Ascending aorta (tissue), 2 donors: ENCODE results near the gene CYB5R4. TPM values are rescaled to one million over a fixed set of nuclear protein-coding genes. Genes with fewer than 3 reads are reported as not detected.
"Not testable (repeated sequence)": the region's sequence is repeated elsewhere in the genome, so short reads cannot be mapped to it uniquely, and the experiment has no call there.

Experiments
- DNase-seq, 2 donors: peaks; one replicate each; pipeline ENCODE4 v3.0.0-alpha.2; 2019; ENCODE audit warnings: low spot score in 2 of 2
- H3K27ac ChIP-seq, 2 donors: fragments of 200-600 bp; sonication (generic); one replicate each; pipeline ENCODE4 v1.5.1; 2016 to 2017; ENCODE audit warnings: mild to moderate bottlenecking in 1 of 2
- H3K27me3 ChIP-seq: fragments of 200-600 bp; sonication (generic); one replicate; pipeline ENCODE4 v1.5.1; 2017
- H3K36me3 ChIP-seq, 2 donors: fragments of 200-600 bp; sonication (generic); one replicate each; pipeline ENCODE4 v1.5.1; 2016
- H3K4me1 ChIP-seq, 2 donors: fragments of 200-600 bp; sonication (generic); one replicate each; pipeline ENCODE4 v1.5.1; 2016 to 2017; ENCODE audit warnings: mild to moderate bottlenecking in 1 of 2
- H3K4me3 ChIP-seq, 2 donors: fragments of 200-600 bp; sonication (generic); one replicate each; pipeline ENCODE4 v1.5.1; 2016 to 2017; ENCODE audit warnings: mild to moderate bottlenecking in 1 of 2
- H3K9me3 ChIP-seq, 2 donors: fragments of 200-600 bp; sonication (generic); one replicate each; pipeline ENCODE4 v1.5.1; 2016
- intact Hi-C: fragments of 100-400 bp; cut with DNase I; formaldehyde crosslinking; loops from one replicate; pipeline ENCODE4 v1.15.1; 2023
- total RNA-seq: library from RNA; depleted of rRNA; stranded (reverse); fragments of >200 nt; gene quantifications from one replicate; pipeline ENCODE4 v1.1.0, GENCODE V29; 2016
- TF ChIP-seq, protein P1 (sequence below), 3 experiments: fragments of 200-600 bp in 2 of 3; fragments of 450-650 bp in 1 of 3; sonication (generic) in 2 of 3; IDR thresholded peaks; one replicate each; pipeline ENCODE4 v1.5.1; 2016 to 2019; ENCODE audit warnings: antibody characterized with exemption in 3 of 3, mild to moderate bottlenecking in 1 of 3, moderate library complexity in 1 of 3

CYB5R4 gene
- total RNA-seq, 1 donor from 2014 or later: 0.53 TPM

DNA sequence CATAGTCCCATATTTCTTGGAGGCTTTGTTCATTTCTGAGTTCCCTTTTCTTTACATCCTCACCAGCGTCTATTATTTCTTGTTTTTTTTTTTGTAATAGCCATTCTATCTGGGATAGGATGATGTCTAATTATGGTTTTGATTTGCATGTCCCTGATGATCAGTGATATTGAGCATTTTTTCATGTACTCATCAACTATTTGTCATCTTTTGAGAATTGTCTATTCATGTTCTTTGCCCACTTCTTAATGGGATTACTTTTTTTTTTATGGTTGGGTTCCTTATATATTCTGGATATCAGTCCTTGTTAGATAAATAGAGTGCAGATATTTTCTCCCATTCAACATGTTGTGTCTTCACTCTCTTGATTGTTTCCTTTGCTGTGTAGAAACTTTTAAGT is 42.1 kb downstream of the CYB5R4 start:
- Histone ChIP-seq H3K36me3 (no peaks in the 10 kb centered on the region), H3K4me1 (no peaks in the 10 kb centered on the region), H3K9me3 (peaks cover 0 to 36% of the 10 kb centered on the region in 2 donors), H3K4me3 (no peak overlapping the region), H3K27ac (no peak overlapping the region), H3K27me3 (no peaks in the 10 kb centered on the region)
- intact Hi-C loops: no loop called here
- TF ChIP-seq, protein P1, sequence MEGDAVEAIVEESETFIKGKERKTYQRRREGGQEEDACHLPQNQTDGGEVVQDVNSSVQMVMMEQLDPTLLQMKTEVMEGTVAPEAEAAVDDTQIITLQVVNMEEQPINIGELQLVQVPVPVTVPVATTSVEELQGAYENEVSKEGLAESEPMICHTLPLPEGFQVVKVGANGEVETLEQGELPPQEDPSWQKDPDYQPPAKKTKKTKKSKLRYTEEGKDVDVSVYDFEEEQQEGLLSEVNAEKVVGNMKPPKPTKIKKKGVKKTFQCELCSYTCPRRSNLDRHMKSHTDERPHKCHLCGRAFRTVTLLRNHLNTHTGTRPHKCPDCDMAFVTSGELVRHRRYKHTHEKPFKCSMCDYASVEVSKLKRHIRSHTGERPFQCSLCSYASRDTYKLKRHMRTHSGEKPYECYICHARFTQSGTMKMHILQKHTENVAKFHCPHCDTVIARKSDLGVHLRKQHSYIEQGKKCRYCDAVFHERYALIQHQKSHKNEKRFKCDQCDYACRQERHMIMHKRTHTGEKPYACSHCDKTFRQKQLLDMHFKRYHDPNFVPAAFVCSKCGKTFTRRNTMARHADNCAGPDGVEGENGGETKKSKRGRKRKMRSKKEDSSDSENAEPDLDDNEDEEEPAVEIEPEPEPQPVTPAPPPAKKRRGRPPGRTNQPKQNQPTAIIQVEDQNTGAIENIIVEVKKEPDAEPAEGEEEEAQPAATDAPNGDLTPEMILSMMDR (IDR thresholded peaks at IDR 0.05): no peak
- no peak for DNase-seq

GRCh38 chr6:83904395-83904794 is 44.9 kb downstream of the CYB5R4 start:
- Histone ChIP-seq H3K27me3 (no peaks in the 10 kb centered on the region), H3K36me3 (no peaks in the 10 kb centered on the region), H3K9me3 (peaks cover 0 to 36% of the 10 kb centered on the region in 2 donors), H3K4me1 (no peaks in the 10 kb centered on the region), H3K27ac (no peak overlapping the region), H3K4me3 (no peak overlapping the region)
- DNase-seq: no peak
- intact Hi-C loops: no loop called here
- TF ChIP-seq, protein P1 (IDR thresholded peaks at IDR 0.05): no peak

GRCh38 chr6:83905648-83906047 is 46.2 kb downstream of the CYB5R4 start:
- Histone ChIP-seq H3K36me3 (no peaks in the 10 kb centered on the region), H3K27me3 (no peaks in the 10 kb centered on the region), H3K9me3 (peaks cover 0 to 36% of the 10 kb centered on the region in 2 donors), H3K4me3 (no peak overlapping the region), H3K4me1 (peaks cover 0 to 3% of the 10 kb centered on the region in 2 donors), H3K27ac (no peak overlapping the region)
- no peak for DNase-seq
- TF ChIP-seq, protein P1 (IDR thresholded peaks at IDR 0.05): no peak
- intact Hi-C loops: no loop called here

GRCh38 chr6:83907623-83908390 is 48.3 kb downstream of the CYB5R4 start:
- H3K27me3 ChIP-seq, H3K4me3 ChIP-seq, intact Hi-C loops, H3K4me1 ChIP-seq, H3K36me3 ChIP-seq, H3K27ac ChIP-seq, DNase-seq: not testable (repeated sequence)
- H3K9me3 ChIP-seq: peaks cover 0 to 22% of the 10 kb centered on the region in 2 donors

DNA sequence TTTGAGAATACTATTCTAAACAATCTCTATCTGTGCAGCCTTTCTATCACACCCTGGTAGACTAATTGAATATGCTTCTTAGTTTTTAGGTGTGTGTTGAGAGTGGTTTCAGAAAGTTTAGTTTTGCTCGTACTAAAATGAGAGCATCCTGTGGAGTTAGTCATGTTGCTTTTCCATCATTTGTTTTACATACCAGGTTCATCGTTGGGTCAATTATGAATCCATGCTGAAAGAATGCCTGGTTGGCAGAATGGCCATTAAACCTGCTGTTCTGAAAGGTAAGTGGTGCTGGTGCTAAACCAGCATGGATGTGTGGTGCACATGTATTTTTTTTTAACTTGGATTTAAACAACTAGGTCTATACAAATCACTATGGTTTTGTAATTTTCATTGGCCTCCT is 49.3 kb downstream of the CYB5R4 start:
- Histone ChIP-seq H3K9me3 (peaks cover 0 to 14% of the 10 kb centered on the region in 2 donors), H3K27me3 (no peaks in the 10 kb centered on the region), H3K4me1 (peaks cover 0 to 6% of the 10 kb centered on the region in 2 donors), H3K27ac (peak overlapping the region in 1 of 2 donors; percentile 19), H3K4me3 (no peak overlapping the region), H3K36me3 (no peaks in the 10 kb centered on the region)
- no peak for DNase-seq
- intact Hi-C loops: no loop called here
- TF ChIP-seq, protein P1 (IDR thresholded peaks at IDR 0.05): no peak

GRCh38 chr6:83911278-83911677 is 51.8 kb downstream of the CYB5R4 start:
- Histone ChIP-seq H3K4me3 (no peak overlapping the region), H3K27ac (peak overlapping the region in 1 of 2 donors; percentile 68), H3K4me1 (peaks cover 0 to 6% of the 10 kb centered on the region in 2 donors), H3K36me3 (no peaks in the 10 kb centered on the region), H3K9me3 (no peaks in the 10 kb centered on the region), H3K27me3 (no peaks in the 10 kb centered on the region)
- intact Hi-C loops: no loop called here
- DNase-seq: no peak
- TF ChIP-seq, protein P1 (IDR thresholded peaks at IDR 0.05): no peak
